Nephron (organoid): ENCODE measurements around the gene SULT2B1.
A peak's percentile ranks its signal among the peaks of the same experiment; 100 is the strongest.

Source experiments
- H3K27ac Mint-ChIP-seq, 3 experiments: 2 replicates each; pipeline ENCODE4 v1.8.0; 2020; ENCODE audit warnings: mixed read lengths in 3 of 3, mild to moderate bottlenecking in 2 of 3, moderate library complexity in 1 of 3
- H3K27me3 Mint-ChIP-seq: 2 replicates; pipeline ENCODE4 v1.8.0; 2021; ENCODE audit warnings: low read depth, mild to moderate bottlenecking, moderate library complexity, mixed read lengths
- H3K36me3 Mint-ChIP-seq: 2 replicates; pipeline ENCODE4 v1.8.0; 2020; ENCODE audit warnings: low read depth, mixed read lengths
- H3K4me1 Mint-ChIP-seq: 2 replicates; pipeline ENCODE4 v1.8.0; 2020; ENCODE audit warnings: mixed read lengths
- H3K4me3 Mint-ChIP-seq, 3 experiments: 2 replicates each; pipeline ENCODE4 v1.8.0; 2020; ENCODE audit warnings: mild to moderate bottlenecking in 3 of 3, mixed read lengths in 3 of 3, moderate library complexity in 2 of 3
- H3K9me3 Mint-ChIP-seq: 2 replicates; pipeline ENCODE4 v1.8.0; 2020; ENCODE audit warnings: mixed read lengths
- CTCF ChIP-seq, 3 experiments: fragments of 200-600 bp; sonication (generic); IDR thresholded peaks; one replicate each; pipeline ENCODE4 v1.5.0; 2021; ENCODE audit warnings: antibody characterized with exemption in 3 of 3; ENCODE audit not compliant: unreplicated experiment in 3 of 3

Gene SULT2B1

GRCh38 chr19:48587387-48587786 is 35.4 kb downstream of the SULT2B1 start:
- H3K9me3 Mint-ChIP-seq: no peaks in the 10 kb centered on the region
- no peak overlapping the region for H3K4me3 Mint-ChIP-seq
- H3K27ac Mint-ChIP-seq: no peak overlapping the region
- no peaks in the 10 kb centered on the region for H3K4me1 Mint-ChIP-seq
- TF ChIP-seq CTCF (IDR thresholded peaks at IDR 0.05; ENCODE audit: unreplicated experiment in 3 of 3): no peak
- H3K36me3 Mint-ChIP-seq: no peaks in the 10 kb centered on the region
- peaks cover 25% of the 10 kb centered on the region for H3K27me3 Mint-ChIP-seq

GRCh38 chr19:48588670-48589401 is 36.9 kb downstream of the SULT2B1 start:
- no peaks in the 10 kb centered on the region for H3K36me3 Mint-ChIP-seq
- no peaks in the 10 kb centered on the region for H3K4me1 Mint-ChIP-seq
- peaks cover 25% of the 10 kb centered on the region for H3K27me3 Mint-ChIP-seq
- H3K27ac Mint-ChIP-seq: no peak overlapping the region
- H3K4me3 Mint-ChIP-seq: peak overlapping the region; percentile 51 to 77 (median 75)
- H3K9me3 Mint-ChIP-seq: no peaks in the 10 kb centered on the region
- TF ChIP-seq CTCF (IDR thresholded peaks at IDR 0.05; ENCODE audit: unreplicated experiment in 3 of 3): peak; percentile 87 to 94 (median 91)

DNA sequence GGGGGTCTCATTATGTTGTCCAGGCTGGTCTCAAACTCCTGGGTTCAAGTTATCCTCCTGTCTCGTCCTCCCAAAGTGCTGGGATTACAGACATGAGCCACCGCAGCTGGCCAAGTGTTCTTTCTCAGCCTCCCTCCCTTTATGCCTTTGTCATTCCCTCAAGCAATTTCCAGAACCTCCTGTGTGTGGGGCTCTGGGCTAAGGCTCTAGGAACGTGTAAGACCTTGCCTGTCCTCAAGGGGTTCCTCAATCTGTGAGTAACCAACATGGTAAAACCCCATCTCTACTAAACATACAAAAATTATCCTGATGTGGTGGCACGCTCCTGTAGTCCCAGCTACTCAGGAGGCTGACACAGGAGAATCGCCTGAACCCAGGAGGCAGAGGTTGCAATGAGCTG is 39.0 kb downstream of the SULT2B1 start:
- Mint-ChIP-seq H3K9me3 (no peaks in the 10 kb centered on the region), H3K27ac (no peak overlapping the region), H3K36me3 (no peaks in the 10 kb centered on the region), H3K4me3 (no peak overlapping the region), H3K27me3 (peaks cover 25% of the 10 kb centered on the region), H3K4me1 (no peaks in the 10 kb centered on the region)
- no peak for TF ChIP-seq CTCF (IDR thresholded peaks at IDR 0.05; ENCODE audit: unreplicated experiment in 3 of 3)

GRCh38 chr19:48595171-48595570 is 43.2 kb downstream of the SULT2B1 start:
- Mint-ChIP-seq H3K4me3 (no peak overlapping the region), H3K4me1 (no peaks in the 10 kb centered on the region), H3K27ac (peak overlapping the region in 2 of 3 experiments; percentile 16 to 19), H3K36me3 (no peaks in the 10 kb centered on the region), H3K9me3 (no peaks in the 10 kb centered on the region), H3K27me3 (peaks cover 13% of the 10 kb centered on the region)
- no peak for TF ChIP-seq CTCF (IDR thresholded peaks at IDR 0.05; ENCODE audit: unreplicated experiment in 3 of 3)

DNA sequence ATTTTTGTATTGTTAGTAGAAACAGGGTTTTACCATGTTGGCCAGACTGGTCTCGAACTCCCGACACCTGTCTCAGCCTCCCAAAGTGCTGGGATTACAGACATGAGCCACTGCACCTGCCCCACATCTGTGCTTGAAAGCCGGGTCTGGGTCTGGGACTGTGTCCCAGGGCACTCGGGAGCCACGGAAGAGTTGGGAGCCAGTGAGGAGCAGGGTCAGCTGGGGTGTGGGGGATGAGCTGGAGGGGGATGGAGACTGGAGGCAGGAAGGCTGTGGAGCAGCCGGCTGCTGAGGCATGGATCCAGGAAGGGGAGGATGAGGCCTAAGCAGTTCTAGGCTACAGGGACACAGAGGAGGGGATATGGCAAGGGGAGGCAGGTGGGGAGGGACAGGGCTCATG is 43.9 kb downstream of the SULT2B1 start:
- Mint-ChIP-seq H3K27me3 (peaks cover 13% of the 10 kb centered on the region), H3K4me1 (no peaks in the 10 kb centered on the region), H3K27ac (no peak overlapping the region), H3K36me3 (no peaks in the 10 kb centered on the region), H3K9me3 (no peaks in the 10 kb centered on the region), H3K4me3 (no peak overlapping the region)
- TF ChIP-seq CTCF (IDR thresholded peaks at IDR 0.05; ENCODE audit: unreplicated experiment in 3 of 3): no peak

DNA sequence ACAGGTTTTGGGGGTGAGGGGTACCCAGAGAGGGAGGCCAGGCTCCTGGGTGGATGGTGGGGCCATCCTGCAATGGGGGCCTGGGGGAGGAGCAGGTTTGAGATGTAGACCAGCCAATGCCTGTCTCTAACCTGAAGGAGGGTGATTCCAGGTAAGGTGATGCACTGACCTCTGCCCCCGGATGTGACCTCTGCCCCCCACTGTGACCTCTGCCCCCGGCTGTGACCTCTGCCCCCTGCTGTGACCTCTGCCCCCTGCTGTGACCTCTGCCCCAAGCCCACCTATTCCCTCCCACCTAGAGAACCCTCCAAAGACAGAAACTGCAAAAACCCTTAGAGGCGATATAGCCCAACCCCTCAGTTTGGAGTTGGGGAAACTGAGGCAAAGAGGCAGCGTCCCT is 44.3 kb downstream of the SULT2B1 start:
- H3K36me3 Mint-ChIP-seq: no peaks in the 10 kb centered on the region
- no peak overlapping the region for H3K27ac Mint-ChIP-seq
- H3K4me3 Mint-ChIP-seq: no peak overlapping the region
- H3K4me1 Mint-ChIP-seq: no peaks in the 10 kb centered on the region
- no peak for TF ChIP-seq CTCF (IDR thresholded peaks at IDR 0.05; ENCODE audit: unreplicated experiment in 3 of 3)
- H3K27me3 Mint-ChIP-seq: peaks cover 9% of the 10 kb centered on the region
- no peaks in the 10 kb centered on the region for H3K9me3 Mint-ChIP-seq
